Measurements from ENCODE around the gene MFSD11.

The MFSD11 gene

GRCh38 chr17:76748657-76749056, 10.7 kb downstream of the MFSD11 start:
- H3F3A ChIP-seq (ENCODE audit: control insufficient read depth, insufficient read depth), result no peaks in the 10 kb centered on the region
- no peaks in the 10 kb centered on the region for H4K20me1 ChIP-seq (ENCODE audit: control insufficient read depth, insufficient read depth, low read depth, low read length)
- H3K79me2 ChIP-seq (ENCODE audit: control insufficient read depth, low read length), result no peaks in the 10 kb centered on the region
- TF ChIP-seq EZH2phosphoT487 (IDR thresholded peaks at IDR 0.05; ENCODE audit: borderline replicate concordance, low read length) (no peak), CTCF (IDR thresholded peaks at IDR 0.05; ENCODE audit: low read depth, low read length, poor library complexity, severe bottlenecking) (no peak)
- peaks cover 6% of the 10 kb centered on the region for H3K4me1 ChIP-seq (ENCODE audit: control insufficient read depth, low read length)
- peaks cover 24% of the 10 kb centered on the region for H3K36me3 ChIP-seq (ENCODE audit: control insufficient read depth, low read length)
- H3K9me3 ChIP-seq (ENCODE audit: control insufficient read depth, insufficient read depth, low read length), result no peaks in the 10 kb centered on the region
- no peak overlapping the region for H3K4me3 ChIP-seq (ENCODE audit: low read length)
- no peak overlapping the region for H3K4me2 ChIP-seq (ENCODE audit: low read length)
- H3K27me3 ChIP-seq (ENCODE audit: control insufficient read depth, low read length), result no peaks in the 10 kb centered on the region
- no peaks in the 10 kb centered on the region for H3K9me2 ChIP-seq (replicated peaks; ENCODE audit: control insufficient read depth, low read length)
- H3K27ac ChIP-seq (ENCODE audit: low read depth, low read length), result no peak overlapping the region

- no peaks in the 10 kb centered on the region for H3K9me2 ChIP-seq (replicated peaks; ENCODE audit: control insufficient read depth, low read length)
- no peaks in the 10 kb centered on the region for H3K79me2 ChIP-seq (ENCODE audit: control insufficient read depth, low read length)
- H3K9me3 ChIP-seq (ENCODE audit: control insufficient read depth, insufficient read depth, low read length), result no peaks in the 10 kb centered on the region
- H3K4me1 ChIP-seq (ENCODE audit: control insufficient read depth, low read length), result peaks cover 6% of the 10 kb centered on the region
- no peaks in the 10 kb centered on the region for H3K27me3 ChIP-seq (ENCODE audit: control insufficient read depth, low read length)
- no peaks in the 10 kb centered on the region for H4K20me1 ChIP-seq (ENCODE audit: control insufficient read depth, insufficient read depth, low read depth, low read length)
- H3K4me2 ChIP-seq (ENCODE audit: low read length), result 0 out of 2 replicates have a peak overlapping the region, but pooled peaks have one; percentile 19
- H3K36me3 ChIP-seq (ENCODE audit: control insufficient read depth, low read length), result peaks cover 2% of the 10 kb centered on the region
- TF ChIP-seq CTCF (IDR thresholded peaks at IDR 0.05; ENCODE audit: low read depth, low read length, poor library complexity, severe bottlenecking), result no peak
- TF ChIP-seq EZH2phosphoT487 (IDR thresholded peaks at IDR 0.05; ENCODE audit: borderline replicate concordance, low read length), result no peak
- no peaks in the 10 kb centered on the region for H3F3A ChIP-seq (ENCODE audit: control insufficient read depth, insufficient read depth)
- H3K27ac ChIP-seq (ENCODE audit: low read depth, low read length), result no peak overlapping the region
- H3K4me3 ChIP-seq (ENCODE audit: low read length), result no peak overlapping the region
These were observed 13.6 kb downstream of the MFSD11 start for GRCh38 chr17:76751416-76751993.

- Histone ChIP-seq H3K27ac (ENCODE audit: low read depth, low read length) (no peak overlapping the region), H3K4me2 (ENCODE audit: low read length) (0 out of 2 replicates have a peak overlapping the region, but pooled peaks have one; percentile 19), H3K4me3 (ENCODE audit: low read length) (no peak overlapping the region)
These were observed 14.1 kb downstream of the MFSD11 start for GRCh38 chr17:76752006-76752405.

More at GRCh38 chr17:76752006-76752405, 14.1 kb downstream of the MFSD11 start:
- Histone ChIP-seq H3K36me3 (ENCODE audit: control insufficient read depth, low read length) (no peaks in the 10 kb centered on the region; the same call in none of the 2 replicates), H3K4me1 (ENCODE audit: control insufficient read depth, low read length) (peaks cover 6% of the 10 kb centered on the region), H3K9me3 (ENCODE audit: control insufficient read depth, insufficient read depth, low read length) (no peaks in the 10 kb centered on the region), H3K79me2 (ENCODE audit: control insufficient read depth, low read length) (no peaks in the 10 kb centered on the region), H3K9me2 (replicated peaks; ENCODE audit: control insufficient read depth, low read length) (no peaks in the 10 kb centered on the region), H4K20me1 (ENCODE audit: control insufficient read depth, insufficient read depth, low read depth, low read length) (no peaks in the 10 kb centered on the region), H3K27me3 (ENCODE audit: control insufficient read depth, low read length) (no peaks in the 10 kb centered on the region), H3F3A (ENCODE audit: control insufficient read depth, insufficient read depth) (no peaks in the 10 kb centered on the region)
- no peak for TF ChIP-seq CTCF (IDR thresholded peaks at IDR 0.05; ENCODE audit: low read depth, low read length, poor library complexity, severe bottlenecking)
- no peak for TF ChIP-seq EZH2phosphoT487 (IDR thresholded peaks at IDR 0.05; ENCODE audit: borderline replicate concordance, low read length)
